ENCODE data around the gene PTK7.

DNA sequence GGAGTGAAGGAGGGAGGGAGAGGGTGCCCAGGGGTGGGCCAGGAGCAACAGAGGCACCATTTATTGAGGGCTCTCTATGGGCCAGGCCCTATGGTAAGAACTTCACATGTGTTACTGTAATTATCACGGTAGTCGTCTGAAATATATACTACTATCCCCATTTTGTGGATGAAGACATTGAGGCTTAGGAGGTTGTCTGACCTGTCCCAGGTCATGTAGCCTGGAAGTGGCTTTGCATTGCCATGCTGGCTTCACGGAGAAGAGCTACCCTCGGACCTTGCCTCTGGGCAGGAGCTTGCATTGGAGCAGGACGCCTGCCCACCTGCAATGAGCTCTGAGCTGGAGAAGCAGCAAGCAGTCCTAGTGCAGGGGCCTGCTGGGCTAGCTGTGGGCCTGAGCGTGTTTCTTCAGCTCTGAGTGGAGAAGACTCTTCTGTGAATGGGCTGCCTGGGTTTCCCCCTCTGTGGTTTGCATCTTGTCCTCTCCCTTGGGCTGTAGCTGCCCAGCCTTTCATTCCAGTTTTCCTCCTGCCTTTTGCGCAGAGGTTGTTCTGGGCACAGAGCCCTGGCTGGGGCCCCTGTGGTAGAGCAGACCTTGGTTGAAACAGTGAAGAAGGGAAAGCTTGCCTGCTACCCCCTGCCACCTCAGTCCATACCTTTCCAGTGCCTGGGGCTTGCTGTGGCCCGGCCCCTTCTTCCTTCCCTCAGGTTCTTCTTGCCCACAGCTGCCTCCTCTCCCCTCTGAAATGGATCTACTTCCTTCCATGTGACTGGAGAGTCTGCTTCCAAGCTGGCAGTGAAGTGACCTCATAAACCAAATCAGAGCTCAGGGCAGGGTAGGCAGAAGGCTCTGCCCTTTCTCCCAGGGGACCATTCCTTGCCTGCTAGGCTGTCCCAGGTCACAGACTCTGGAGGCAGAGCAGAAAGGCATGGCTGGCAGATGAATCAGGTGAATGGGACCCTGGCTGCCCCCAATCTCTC, 70.9 kb downstream of the PTK7 start:
- no peak for TF ChIP-seq CTCF (IDR thresholded peaks at IDR 0.05)
- no peak for TF ChIP-seq POLR2AphosphoS5 (IDR thresholded peaks at IDR 0.05)
- TF ChIP-seq POLR2A (IDR thresholded peaks at IDR 0.05; ENCODE audit: low read depth), result no peak
- TF ChIP-seq EP300 (IDR thresholded peaks at IDR 0.05), result no peak
